ENCODE measurements around the gene BCKDK.
A peak's percentile ranks its signal among the peaks of the same experiment; 100 is the strongest.

Gene BCKDK

DNA sequence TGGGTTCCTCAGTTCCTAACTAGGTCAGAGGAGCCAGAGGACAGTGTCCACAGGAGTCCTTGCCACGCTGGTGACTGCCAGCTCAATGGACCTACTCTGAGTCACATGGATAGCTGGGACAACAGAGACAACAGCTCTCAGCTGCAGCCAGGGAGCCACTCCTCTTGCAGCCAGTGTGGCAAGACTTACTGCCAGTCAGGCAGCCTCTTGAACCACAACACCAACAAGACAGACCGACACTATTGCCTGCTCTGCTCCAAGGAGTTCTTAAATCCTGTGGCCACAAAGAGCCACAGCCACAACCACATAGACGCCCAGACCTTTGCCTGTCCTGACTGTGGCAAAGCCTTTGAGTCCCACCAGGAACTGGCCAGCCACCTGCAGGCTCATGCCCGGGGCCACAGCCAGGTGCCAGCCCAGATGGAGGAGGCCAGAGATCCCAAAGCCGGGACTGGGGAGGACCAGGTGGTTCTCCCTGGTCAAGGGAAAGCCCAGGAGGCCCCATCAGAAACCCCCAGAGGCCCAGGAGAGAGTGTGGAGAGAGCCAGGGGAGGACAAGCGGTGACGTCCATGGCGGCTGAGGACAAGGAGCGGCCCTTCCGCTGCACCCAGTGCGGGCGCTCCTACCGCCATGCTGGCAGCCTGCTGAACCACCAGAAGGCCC, 27.3 kb upstream of the BCKDK start:
- DNase-seq, result no peak

DNA sequence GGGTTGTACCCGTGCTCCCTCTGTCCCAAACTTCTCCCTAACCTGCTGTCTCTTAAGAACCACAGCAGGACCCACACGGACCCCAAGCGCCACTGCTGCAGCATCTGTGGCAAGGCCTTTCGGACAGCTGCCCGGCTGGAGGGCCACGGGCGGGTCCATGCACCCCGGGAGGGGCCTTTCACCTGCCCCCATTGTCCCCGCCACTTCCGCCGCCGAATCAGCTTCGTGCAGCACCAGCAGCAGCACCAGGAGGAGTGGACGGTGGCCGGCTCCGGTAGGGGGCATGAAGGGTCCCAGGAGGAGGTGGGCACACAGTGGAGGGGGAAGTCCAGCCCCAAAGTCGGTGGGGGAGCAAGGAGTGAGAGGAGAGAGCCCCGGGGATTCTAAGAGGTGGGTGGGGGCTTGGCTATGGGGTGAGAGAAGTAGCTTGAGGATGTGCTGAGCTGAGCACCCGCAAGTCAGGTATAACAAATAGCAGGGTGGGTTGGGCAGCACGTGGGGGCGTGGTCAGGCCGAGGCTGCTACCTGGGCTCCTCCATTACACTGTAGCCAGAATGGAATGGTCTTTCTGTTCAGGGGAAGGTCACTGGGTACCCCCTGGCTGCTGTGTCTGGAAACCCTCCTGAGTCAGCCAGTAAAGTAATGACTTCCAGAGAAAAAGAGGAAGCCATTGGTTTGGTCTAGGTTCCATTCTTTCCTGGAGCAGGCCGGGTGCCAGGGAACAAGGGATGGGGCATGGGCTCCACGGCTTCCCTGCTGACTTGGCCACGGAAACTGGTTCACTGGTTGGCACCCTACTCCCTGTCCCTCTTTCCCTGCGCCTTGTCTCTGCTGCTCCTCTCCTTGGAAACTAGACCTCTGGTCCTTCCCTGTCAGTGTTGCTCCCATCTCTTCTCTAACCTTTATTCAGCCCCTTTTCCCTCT, 26.5 kb upstream of the BCKDK start:
- DNase-seq, result no peak

DNA sequence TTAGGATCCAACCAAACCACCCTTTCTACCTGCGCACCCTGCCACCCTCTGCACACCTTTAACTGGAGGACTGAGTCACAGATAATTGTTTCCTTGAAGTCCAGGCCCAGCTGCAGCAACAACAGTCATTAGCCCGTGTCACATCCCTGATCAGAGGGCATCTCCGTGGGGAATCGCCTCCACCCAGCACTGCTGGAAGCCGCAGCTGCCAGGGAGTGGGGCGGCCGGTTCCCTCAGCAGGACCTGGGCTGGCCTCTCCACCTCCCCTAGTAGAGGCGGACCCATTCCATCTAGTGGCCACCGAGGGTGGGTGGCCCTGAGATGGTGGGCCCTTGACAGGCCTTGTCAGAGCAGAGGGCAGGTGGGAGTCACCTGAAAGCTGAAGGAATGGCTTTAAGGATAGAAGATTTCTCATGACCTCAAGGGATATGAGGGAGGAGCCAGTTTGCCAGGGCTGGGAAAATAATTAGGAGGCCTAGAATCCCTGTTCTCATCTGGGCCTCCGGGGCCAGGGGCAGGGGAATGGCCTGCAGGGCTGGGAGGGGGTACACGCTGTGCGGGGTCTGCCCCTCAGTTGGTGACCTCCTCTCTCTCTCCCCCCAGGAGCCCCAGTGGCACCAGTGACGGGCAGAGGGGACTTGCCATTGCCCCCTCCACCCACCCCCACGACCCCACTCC, 25.7 kb upstream of the BCKDK start:
- no peak for DNase-seq

DNA sequence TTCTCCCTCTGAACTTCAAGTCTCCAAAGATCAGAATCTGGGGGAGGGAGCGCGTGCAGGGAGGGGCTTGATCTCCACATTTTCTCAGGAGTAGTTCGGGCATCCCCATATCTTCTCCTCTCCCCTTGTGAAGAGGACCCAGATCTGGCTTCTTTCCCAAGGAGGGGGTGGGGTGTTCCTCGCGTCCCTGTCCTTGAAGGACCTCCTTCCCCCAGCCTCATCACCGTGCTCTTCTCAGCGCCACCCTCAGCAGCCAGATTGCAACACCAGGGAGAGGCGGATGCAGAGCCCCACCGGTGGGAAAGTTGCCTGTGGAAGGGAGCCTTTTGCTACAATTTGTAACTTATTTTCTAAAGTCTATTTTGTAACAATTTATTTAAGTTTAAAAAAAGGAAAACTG, 25.1 kb upstream of the BCKDK start:
- DNase-seq, result no peak

DNA sequence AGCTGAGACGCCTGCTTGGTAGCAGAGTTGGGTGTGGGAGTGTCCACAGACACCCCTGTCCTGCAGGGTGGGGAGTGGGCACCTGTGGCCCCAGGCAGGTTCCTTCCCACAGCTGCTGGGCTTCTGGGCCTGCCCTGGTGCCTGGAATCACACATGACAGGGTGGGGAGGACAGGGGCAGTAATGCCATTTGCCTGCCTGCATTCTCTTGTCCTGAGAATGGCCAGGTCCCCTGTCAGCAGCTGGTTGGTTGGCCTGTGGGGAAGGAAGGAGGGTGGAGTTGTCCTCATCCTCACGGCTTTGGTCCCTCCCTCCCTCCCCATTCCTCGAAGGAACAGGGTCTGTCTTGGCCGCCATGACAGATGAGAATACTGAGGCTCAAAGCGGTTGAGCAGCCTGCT, 24.6 kb upstream of the BCKDK start:
- DNase-seq, result no peak

DNA sequence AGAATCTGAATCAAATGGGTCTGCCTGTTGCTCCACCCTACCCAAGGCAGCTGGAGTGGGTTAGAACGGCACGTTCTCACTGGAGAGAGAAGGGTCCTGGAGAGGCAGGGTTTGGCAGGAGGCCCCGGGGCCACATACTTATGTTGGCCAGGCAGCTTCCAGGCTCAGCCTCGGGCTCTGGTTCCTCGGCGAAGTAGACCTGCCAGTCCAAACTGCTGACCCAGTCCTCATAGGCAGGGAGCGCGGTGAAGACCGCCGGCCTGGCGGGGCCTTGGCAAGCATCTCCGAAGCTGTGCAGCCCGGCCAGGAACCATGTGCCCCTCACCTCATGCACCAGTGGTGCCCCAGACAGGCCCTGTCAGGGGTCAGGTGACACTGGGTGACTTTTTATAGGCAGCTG, 24.2 kb upstream of the BCKDK start:
- DNase-seq, result no peak

DNA sequence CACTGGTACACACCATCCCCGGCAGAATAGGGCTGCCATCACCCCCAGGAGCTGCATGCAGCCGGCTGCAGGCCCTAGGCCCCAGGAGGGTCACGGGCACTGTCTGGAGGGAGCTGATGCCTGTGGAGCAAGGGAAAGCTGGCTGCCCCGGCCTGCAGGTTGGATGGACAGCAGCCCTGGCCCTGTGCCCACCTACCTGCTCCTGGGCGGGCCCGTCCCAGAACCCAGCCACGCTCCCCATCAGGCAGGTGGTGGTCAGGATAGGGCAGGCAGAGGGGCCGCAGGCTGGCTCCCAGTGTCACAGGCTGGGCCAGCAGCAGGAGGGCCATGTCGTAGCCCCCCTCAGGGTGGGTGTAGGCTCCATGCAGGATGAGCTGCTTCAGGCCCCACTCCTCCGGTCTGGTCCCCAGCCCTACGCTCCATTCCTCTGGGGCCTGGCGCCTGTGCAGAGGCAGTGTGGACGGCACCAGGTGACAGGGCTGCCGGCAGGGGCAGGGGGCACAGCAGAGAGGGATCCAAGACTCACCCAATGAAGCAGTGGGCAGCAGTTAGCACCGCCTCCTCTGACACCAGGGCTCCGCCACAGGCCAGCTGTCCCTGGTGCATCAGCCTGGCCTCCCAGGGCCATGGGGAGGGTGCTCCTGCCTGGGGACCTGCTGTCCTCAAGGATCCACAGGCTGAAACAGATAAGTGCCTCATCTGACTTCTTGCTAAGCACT, 23.4 kb upstream of the BCKDK start:
- DNase-seq, result no peak

DNA sequence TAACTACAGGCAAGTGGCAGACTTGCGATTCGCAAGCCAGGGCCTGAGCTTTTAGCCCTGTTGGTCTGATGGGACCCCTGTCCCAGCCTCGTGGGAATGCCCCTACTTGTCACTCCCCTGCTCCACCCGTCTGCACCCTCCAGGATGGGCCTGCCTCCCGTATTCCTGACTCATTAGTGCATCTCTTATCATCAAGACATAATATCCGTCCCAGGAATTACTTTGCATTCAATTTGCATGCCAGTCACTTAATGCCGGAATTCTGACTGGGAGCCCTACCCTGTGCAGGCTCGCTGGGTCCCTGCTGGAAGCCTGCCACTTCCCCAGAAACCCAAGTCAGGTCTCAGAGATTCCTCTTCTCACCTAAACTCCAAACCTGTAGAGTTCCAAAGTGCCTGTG, 22.8 kb upstream of the BCKDK start:
- no peak for DNase-seq

DNA sequence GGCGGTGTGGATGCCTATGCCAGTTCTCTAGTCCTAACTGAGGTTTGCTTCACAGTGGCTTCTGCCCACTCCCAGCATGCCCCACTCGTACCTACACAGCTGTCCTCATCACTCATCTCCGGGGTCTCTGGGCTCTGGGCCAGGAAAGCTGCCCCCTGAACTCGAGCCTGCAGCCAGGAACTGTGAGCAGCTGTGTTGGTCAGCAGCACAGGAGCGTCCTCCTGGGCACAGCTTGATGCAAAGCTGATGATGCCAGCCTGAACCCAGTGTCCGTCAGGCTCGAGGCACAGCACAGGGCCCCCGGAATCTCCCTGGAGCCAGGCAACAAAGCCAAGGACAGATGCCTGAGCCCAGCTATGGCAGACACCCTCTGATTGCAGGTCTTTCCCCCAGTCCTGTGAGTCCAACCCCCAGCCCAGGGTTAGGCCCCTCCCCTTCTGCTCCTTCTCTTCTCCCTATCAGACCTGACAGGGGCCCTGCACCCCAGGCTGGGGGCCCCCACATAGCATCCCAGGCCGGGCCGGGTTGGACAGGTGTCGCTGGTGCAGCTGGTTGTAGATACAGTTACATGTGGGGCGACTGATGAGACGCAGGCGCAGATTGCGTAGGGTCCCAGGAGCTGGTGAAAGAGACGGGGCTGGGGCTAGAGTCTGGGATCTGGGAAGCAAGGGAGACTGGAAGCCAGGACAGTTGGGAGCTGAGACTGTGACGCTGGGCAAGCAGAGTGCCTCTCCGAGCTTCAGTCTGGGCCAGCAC, 22.1 kb upstream of the BCKDK start:
- no peak for DNase-seq

DNA sequence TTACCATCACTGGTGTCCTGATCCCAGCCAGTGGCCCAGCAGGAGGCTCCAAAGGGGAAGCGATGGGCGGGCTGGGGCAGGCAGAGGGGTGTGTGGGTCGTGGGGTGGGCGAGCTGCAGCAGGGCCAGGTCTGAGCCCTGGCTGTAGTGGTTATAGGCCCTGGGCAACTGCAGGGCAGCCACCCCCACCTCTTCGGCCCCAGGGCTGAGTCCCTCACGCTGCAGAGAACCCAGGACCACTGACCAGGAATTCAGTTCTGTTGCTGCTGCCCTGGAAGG, 21.6 kb upstream of the BCKDK start:
- no peak for DNase-seq

DNA sequence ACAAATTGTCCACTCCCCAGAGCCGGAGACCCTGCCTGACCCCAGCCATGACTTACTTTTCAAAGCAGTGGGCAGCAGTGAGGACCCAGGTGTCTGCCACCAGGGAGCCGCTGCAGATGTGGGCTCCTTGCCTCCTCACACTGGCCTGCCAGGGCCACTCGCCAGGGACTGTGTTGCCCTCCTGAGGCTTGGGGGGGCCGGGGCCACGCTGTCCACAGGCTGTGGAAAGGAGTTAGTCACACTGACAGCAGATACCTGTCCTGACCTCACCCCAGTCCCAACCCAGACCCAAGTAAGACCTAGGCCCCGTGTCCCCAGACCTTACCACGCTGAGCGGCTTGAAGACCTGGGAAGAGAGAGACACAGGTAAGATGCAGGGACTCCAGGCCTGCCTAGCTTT, 20.7 kb upstream of the BCKDK start:
- DNase-seq, result no peak

DNA sequence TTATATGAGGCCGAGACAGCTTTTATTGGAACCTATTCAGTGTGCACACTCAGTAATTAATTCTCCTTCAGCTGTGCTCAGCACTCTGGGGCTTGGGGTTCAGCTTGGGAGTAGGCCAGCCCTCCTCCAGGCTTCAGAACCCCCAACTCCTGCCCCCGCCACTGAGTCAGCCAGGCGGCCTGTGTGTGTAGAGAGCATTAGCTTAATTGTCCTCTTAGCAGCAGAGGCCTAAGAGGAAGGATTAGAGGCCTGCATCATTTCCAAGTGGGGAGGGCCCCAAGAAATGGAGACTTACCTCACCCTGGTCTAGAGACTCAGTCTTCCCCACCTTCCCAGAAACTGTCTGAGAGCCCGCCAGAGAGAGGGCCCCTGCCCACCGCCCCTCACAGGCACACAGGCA, 20.2 kb upstream of the BCKDK start:
- no peak for DNase-seq

DNA sequence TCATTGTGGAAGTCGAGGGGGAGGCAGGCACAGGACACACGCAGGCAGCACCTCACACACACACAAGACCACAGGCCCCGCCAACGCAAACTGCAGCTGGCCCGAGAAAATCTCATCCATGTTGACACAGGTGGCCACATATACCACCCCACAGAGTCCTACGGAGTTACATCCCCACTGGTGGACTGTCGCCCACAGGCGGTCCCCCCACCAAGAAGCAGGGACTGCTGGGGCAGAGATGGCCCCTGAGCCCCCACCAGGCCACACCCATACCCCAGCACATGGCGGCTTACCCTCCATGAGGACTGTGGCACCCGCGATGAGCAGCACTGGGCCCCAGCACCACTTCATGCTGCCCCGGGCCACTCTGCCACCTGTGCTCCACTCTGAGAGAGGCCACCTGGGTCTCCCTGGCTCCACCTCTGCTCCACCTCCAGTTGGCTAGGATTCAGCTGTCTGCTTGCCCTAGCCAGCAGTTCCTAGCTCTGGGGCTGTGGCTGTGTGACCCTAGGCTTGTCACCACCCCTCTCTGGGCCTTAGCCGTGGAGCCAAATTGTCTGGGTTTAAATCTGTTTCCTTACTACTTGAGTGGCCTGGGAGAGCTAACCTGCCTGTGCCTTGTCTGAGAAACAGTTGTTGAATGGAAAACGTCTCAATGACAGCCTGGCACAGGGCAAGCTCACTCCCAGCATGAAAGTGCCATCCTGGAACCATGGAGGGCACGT, 19.6 kb upstream of the BCKDK start, which contains the start of gene PRSS53:
TSS of gene PRSS53 (minus strand) at position 485 of the 725 bp plus-strand sequence. CDS start at position 351, 134 bp downstream.
- no peak for DNase-seq

DNA sequence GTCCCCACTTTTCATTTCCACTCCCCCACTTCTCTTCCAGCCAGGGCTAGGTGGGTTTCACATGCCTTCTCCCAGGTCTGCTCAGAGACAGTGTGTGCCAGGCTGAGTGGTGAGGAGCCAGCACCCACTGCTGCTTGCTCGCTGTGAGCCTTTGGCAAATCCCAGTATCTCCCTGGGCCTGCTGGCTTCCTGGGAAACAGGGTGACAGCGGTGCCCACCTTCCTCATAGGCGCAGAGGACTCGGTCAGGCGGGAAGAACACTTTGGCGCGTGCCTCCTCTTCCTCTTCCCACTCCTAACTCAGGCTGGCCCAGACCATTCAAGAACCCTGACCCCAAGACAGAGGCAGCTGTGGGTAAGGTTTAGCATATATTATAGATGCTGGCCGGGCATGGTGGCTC, 19.0 kb upstream of the BCKDK start:
- DNase-seq, result no peak

DNA sequence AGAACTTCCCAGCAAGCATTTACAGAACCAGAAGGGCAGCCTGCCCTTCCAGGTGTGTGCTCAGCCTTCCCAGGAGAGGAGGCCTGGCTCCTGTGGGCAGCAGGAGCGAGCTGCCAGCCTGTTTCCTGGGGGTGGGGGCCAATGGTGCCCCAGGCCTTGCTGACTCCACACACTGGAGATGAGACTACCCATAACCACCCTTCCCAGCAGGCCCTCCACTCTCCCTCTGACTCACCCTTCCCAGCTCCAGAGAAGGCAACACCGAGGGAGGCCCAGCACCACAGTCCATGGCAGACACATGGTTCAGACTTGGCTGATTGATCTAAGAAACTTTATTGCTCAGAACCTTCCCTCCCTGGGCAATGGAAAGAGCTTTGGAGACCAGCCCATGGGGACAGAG, 17.6 kb upstream of the BCKDK start:
- no peak for DNase-seq

DNA sequence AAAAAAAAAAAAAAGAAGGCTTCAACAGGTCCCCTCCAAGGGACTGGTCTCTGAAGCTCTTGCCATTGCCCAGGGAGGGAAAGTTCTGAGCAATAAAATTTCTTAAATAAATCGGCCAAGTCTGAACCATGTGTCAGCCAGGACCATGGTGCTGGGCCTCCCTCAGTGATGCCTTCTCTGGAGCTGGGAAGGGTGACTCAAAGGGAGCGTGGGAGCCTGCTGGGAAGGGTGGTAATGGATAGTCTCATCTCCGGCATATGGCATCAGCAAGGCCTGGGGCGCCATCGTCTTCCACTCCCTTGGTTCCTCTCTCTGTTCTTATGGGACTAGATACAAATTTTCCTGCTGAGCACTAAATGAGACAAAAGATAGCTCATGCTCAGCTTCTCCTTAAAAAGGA, 15.9 kb upstream of the BCKDK start:
- DNase-seq, result no peak

DNA sequence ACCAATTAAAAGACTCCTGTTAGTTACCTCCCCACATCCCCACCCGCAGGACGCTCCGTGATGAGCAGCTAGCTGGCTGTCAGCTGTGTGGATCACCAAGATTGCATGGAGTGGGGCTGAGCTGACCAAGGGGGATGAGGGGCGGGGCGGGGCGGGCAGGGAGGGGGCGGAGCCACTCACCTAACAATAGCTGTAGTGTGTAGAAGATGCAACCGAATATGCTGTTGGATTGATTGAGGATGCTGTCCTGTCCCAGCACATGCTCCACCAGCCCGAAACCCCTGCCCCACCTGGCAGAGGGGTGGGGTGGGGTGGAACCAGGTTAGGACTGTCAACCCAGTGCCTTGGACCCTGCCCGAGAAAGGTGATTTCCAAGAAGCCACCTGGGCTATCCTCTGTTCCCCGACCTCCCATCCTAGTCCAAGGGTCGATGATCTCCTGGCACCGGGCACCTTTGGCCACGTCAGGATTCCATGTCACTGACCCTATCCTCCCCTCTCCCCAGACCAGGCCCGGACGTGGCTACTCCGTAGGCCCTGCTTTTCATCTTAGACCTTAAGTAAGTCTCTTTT, 15.0 kb upstream of the BCKDK start:
- no peak for DNase-seq

DNA sequence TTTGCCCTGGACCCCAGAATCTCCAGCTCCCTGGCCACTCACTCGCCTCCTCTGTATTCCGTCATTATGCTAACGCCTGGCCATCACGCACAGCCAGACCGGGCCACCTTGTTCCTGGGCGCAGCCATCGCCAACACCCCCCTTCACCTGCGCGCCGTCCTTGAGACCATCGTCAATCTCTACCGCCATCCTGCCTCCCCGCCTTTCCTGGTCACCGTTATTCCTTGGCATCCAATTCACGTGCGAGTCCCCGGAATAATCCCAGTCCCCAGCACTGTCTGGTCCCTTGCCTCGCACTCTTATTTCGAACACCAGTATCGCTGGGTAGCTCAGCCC, 14.1 kb upstream of the BCKDK start:
- DNase-seq, result no peak

DNA sequence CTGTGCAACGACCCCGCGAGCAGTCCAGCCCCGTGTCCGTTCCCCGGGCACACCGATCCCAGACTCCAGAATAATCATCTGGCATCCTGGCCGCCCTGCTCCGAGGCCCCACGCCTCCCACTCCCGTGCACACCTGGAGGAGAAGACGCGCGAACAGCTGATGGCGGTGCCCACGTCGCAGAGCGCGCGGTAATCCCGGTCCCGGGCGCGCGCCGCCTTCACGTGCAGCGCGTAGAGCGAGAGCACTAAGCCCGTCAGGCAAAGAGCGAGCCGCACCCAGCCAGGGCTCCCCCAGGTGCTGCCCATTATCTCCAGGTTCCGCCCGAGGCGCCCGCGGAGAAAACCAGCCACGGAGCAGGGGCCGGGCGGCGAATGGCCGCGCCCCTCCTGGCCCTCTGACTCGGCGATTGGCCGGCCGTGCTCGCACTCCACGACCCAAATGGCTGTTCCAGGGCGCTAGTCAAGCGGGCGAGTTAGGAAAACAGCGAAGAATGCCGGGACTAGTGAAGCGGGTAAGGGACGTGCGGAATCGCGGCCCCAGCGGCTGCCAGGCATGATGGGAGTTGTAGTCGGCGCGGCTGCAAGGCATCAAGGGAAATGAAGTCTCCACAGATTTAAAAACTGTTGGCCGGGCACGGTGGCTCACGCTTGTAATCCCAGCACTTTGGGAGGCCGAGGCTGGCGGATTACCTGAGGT, 13.6 kb upstream of the BCKDK start, which contains the start of gene VKORC1:
TSS of gene VKORC1 (minus strand) at position 374 of the 697 bp plus-strand sequence. CDS start at position 306, 68 bp downstream.
- DNase-seq, result peak; percentile 86

DNA sequence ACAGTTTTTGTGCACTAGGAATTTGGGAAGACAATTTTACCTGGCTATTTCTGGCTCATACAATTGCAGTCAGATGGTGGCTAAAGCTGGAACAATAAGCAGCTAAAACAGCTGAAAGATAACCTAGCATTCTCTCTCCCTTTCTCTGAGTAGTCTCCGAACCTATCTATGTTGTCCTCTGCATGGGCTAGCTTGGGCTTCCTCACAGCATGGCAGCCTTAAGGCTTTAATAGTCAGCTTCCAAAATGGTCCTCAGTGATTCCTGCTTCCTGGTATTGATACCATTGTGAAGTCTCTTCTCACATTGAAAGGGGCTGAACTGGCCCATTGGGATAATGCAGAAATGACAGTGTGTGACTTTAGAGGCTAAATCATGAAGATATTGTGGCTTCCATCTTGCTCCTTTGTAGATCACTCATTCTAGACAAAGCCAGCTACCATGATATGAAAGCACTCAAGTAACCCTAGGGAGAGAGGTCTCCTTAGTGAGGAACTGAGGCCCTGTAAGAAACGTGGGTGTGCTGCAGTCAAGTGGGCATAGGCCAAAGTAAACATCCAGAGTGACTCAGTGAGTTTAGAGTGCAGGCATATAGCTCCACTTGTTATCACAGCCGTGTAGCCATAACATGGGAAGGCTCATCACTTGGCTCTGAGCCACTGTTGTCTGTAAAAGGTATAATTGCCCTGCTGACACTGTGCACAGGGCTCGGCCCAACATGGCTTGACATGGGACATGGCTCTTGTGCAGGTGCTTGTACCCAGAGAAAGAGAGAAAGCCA, 8.1 kb upstream of the BCKDK start:
- DNase-seq, result no peak

Data from NCI-H1417 treated with DMSO at 0.1 percent for 48 hours (cell line).